ENCODE results near the gene CFL2. TPM values are rescaled to one million over a fixed set of nuclear protein-coding genes. Genes with fewer than 3 reads are reported as not detected.

CFL2 gene
- total RNA-seq, 2 experiments from 2014 or later, result 3.4 to 5.2 TPM

GRCh38 chr14:34692898-34693227 is 21.5 kb downstream of the CFL2 start:
- POLR2A ChIA-PET, result no interaction called here
- TF ChIP-seq CTCF (IDR thresholded peaks at IDR 0.05), result no peak
- Mint-ChIP-seq H3K36me3 (ENCODE audit: low read depth) (no peaks in the 10 kb centered on the region), H3K4me3 (no peak overlapping the region), H3K27ac (no peak overlapping the region), H3K9me3 (no peaks in the 10 kb centered on the region), H3K27me3 (no peaks in the 10 kb centered on the region), H3K4me1 (ENCODE audit: low read depth) (peaks cover 6% of the 10 kb centered on the region)
- DNase-seq (no peak), ATAC-seq (no peak)
- intact Hi-C loops (cut with micrococcal nuclease), result no loop called here
- CTCF ChIA-PET, result interaction anchor here (0.7 to 4.0 kb wide), 4 partner anchors 20 to 315 kb away, joined by 3 to 17 read pairs (median 4); no protein-coding TSS in a partner anchor

- ATAC-seq, result no peak
- intact Hi-C loops (cut with micrococcal nuclease), result no loop called here
- CTCF ChIA-PET, result interaction anchor here (1.1 to 4.0 kb wide), 3 partner anchors 19 to 30 kb away, joined by 3 to 17 read pairs (median 5); no protein-coding TSS in a partner anchor
- no peak for DNase-seq
- Mint-ChIP-seq H3K4me3 (no peak overlapping the region), H3K9me3 (no peaks in the 10 kb centered on the region), H3K4me1 (ENCODE audit: low read depth) (peaks cover 6% of the 10 kb centered on the region), H3K36me3 (ENCODE audit: low read depth) (no peaks in the 10 kb centered on the region), H3K27ac (no peak overlapping the region), H3K27me3 (no peaks in the 10 kb centered on the region)
- POLR2A ChIA-PET, result no interaction called here
- TF ChIP-seq CTCF (IDR thresholded peaks at IDR 0.05), result no peak
Observed at GRCh38 chr14:34692348-34692747, 22.0 kb downstream of the CFL2 start.

- H3K36me3 Mint-ChIP-seq (ENCODE audit: low read depth), result no peaks in the 10 kb centered on the region
- intact Hi-C loops (cut with micrococcal nuclease), result no loop called here
- DNase-seq (no peak), ATAC-seq (no peak)
- no peak for TF ChIP-seq CTCF (IDR thresholded peaks at IDR 0.05)
- H3K27me3 Mint-ChIP-seq, result no peaks in the 10 kb centered on the region
- no peak overlapping the region for H3K27ac Mint-ChIP-seq
- ChIA-PET CTCF (interaction anchor here (1.0 to 1.1 kb wide), 2 partner anchors 18 to 59 kb away, joined by 3 to 4 read pairs; no protein-coding TSS in a partner anchor), POLR2A (no interaction called here)
- peaks cover 6% of the 10 kb centered on the region for H3K4me1 Mint-ChIP-seq (ENCODE audit: low read depth)
- H3K9me3 Mint-ChIP-seq, result no peaks in the 10 kb centered on the region
- H3K4me3 Mint-ChIP-seq, result no peak overlapping the region
Observed at GRCh38 chr14:34691206-34691605, 23.2 kb downstream of the CFL2 start.

- peaks cover 1% of the 10 kb centered on the region for H3K27me3 Mint-ChIP-seq
Observed at GRCh38 chr14:34688470-34689206, 25.8 kb downstream of the CFL2 start.

More at GRCh38 chr14:34688470-34689206, 25.8 kb downstream of the CFL2 start:
- intact Hi-C loops (cut with micrococcal nuclease), result no loop called here
- Mint-ChIP-seq H3K9me3 (no peaks in the 10 kb centered on the region), H3K4me3 (no peak overlapping the region), H3K27ac (no peak overlapping the region), H3K4me1 (ENCODE audit: low read depth) (peaks cover 6% of the 10 kb centered on the region), H3K36me3 (ENCODE audit: low read depth) (no peaks in the 10 kb centered on the region)
- no peak for TF ChIP-seq CTCF (IDR thresholded peaks at IDR 0.05)
- POLR2A ChIA-PET, result no interaction called here
- ATAC-seq (no peak), DNase-seq (no peak)
- CTCF ChIA-PET, result interaction anchor here (1.3 to 2.8 kb wide), 3 partner anchors 12 to 35 kb away, joined by 3 to 14 read pairs (median 7); no protein-coding TSS in a partner anchor
